ENCODE measurements around the gene ABLIM1. TPM values are rescaled to one million over a fixed set of nuclear protein-coding genes. Genes with fewer than 3 reads are reported as not detected.

Gene ABLIM1
- total and polyA plus RNA-seq, 2 experiments from 2014 or later: 21.9 to 45.1 TPM

- ATAC-seq: no peak
- H3K79me2 ChIP-seq (replicated peaks; ENCODE audit: insufficient read depth): no peaks in the 10 kb centered on the region
- no peak overlapping the region for H3K27ac ChIP-seq (ENCODE audit: low read depth)
- H3K4me1 ChIP-seq (ENCODE audit: insufficient read depth): peaks cover 26% of the 10 kb centered on the region
- Mint-ChIP-seq H3K27ac (no peak overlapping the region), H3K4me1 (peaks cover 30% of the 10 kb centered on the region), H3K27me3 (ENCODE audit: insufficient read depth, low read depth, poor library complexity) (peaks cover 20% of the 10 kb centered on the region), H3K4me3 (no peak overlapping the region), H3K36me3 (ENCODE audit: low read depth) (no peaks in the 10 kb centered on the region), H3K9me3 (peaks cover 8% of the 10 kb centered on the region; the same call in 2 of the 3 replicates)
- H3K4me2 ChIP-seq: no peak overlapping the region
- no peaks in the 10 kb centered on the region for H4K20me1 ChIP-seq (replicated peaks; ENCODE audit: insufficient read depth)
- peaks cover 28% of the 10 kb centered on the region for H3K27me3 ChIP-seq (ENCODE audit: insufficient read depth)
- no peaks in the 10 kb centered on the region for H3K9me2 ChIP-seq (ENCODE audit: insufficient read depth)
- H3K36me3 ChIP-seq (ENCODE audit: insufficient read depth): no peaks in the 10 kb centered on the region
- TF ChIP-seq ETS1 (IDR thresholded peaks at IDR 0.05): no peak
- TF ChIP-seq JUNB (IDR thresholded peaks at IDR 0.05; ENCODE audit: unreplicated experiment): no peak
- no peak for TF ChIP-seq REST (IDR thresholded peaks at IDR 0.05; ENCODE audit: unreplicated experiment)
- TF ChIP-seq, protein P1, sequence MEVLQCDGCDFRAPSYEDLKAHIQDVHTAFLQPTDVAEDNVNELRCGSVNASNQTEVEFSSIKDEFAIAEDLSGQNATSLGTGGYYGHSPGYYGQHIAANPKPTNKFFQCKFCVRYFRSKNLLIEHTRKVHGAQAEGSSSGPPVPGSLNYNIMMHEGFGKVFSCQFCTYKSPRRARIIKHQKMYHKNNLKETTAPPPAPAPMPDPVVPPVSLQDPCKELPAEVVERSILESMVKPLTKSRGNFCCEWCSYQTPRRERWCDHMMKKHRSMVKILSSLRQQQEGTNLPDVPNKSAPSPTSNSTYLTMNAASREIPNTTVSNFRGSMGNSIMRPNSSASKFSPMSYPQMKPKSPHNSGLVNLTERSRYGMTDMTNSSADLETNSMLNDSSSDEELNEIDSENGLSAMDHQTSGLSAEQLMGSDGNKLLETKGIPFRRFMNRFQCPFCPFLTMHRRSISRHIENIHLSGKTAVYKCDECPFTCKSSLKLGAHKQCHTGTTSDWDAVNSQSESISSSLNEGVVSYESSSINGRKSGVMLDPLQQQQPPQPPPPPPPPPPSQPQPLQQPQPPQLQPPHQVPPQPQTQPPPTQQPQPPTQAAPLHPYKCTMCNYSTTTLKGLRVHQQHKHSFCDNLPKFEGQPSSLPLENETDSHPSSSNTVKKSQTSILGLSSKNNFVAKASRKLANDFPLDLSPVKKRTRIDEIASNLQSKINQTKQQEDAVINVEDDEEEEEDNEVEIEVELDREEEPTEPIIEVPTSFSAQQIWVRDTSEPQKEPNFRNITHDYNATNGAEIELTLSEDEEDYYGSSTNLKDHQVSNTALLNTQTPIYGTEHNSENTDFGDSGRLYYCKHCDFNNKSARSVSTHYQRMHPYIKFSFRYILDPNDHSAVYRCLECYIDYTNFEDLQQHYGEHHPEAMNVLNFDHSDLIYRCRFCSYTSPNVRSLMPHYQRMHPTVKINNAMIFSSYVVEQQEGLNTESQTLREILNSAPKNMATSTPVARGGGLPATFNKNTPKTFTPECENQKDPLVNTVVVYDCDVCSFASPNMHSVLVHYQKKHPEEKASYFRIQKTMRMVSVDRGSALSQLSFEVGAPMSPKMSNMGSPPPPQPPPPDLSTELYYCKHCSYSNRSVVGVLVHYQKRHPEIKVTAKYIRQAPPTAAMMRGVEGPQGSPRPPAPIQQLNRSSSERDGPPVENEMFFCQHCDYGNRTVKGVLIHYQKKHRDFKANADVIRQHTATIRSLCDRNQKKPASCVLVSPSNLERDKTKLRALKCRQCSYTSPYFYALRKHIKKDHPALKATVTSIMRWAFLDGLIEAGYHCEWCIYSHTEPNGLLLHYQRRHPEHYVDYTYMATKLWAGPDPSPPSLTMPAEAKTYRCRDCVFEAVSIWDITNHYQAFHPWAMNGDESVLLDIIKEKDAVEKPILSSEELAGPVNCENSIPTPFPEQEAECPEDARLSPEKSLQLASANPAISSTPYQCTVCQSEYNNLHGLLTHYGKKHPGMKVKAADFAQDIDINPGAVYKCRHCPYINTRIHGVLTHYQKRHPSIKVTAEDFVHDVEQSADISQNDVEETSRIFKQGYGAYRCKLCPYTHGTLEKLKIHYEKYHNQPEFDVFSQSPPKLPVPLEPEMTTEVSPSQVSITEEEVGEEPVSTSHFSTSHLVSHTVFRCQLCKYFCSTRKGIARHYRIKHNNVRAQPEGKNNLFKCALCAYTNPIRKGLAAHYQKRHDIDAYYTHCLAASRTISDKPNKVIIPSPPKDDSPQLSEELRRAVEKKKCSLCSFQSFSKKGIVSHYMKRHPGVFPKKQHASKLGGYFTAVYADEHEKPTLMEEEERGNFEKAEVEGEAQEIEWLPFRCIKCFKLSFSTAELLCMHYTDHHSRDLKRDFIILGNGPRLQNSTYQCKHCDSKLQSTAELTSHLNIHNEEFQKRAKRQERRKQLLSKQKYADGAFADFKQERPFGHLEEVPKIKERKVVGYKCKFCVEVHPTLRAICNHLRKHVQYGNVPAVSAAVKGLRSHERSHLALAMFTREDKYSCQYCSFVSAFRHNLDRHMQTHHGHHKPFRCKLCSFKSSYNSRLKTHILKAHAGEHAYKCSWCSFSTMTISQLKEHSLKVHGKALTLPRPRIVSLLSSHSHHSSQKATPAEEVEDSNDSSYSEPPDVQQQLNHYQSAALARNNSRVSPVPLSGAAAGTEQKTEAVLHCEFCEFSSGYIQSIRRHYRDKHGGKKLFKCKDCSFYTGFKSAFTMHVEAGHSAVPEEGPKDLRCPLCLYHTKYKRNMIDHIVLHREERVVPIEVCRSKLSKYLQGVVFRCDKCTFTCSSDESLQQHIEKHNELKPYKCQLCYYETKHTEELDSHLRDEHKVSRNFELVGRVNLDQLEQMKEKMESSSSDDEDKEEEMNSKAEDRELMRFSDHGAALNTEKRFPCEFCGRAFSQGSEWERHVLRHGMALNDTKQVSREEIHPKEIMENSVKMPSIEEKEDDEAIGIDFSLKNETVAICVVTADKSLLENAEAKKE (CRISPR knock-in tag; IDR thresholded peaks at IDR 0.05): no peak
- no peak for TF ChIP-seq ZNF331 (CRISPR knock-in tag; IDR thresholded peaks at IDR 0.05; ENCODE audit: low read depth)
- no peak for TF ChIP-seq CREB1 (CRISPR knock-in tag; IDR thresholded peaks at IDR 0.05; ENCODE audit: low read depth)
- no peak for TF ChIP-seq NANOG (IDR thresholded peaks at IDR 0.05; ENCODE audit: borderline replicate concordance)
- DNase-seq (ENCODE audit: low spot score): no peak
- H3K4me3 ChIP-seq: no peak overlapping the region
- H2AFZ ChIP-seq: no peak overlapping the region
- no peaks in the 10 kb centered on the region for H3F3A ChIP-seq (replicated peaks; ENCODE audit: low read depth)
These were observed 30.0 kb downstream of the ABLIM1 start for GRCh38 chr10:114628106-114628505.
